Heart right ventricle (tissue), 16 donors: ENCODE measurements around the gene ZNF747. TPM values are rescaled to one million over a fixed set of nuclear protein-coding genes. Genes with fewer than 3 reads are reported as not detected.

ENCODE experiments used
- ATAC-seq, 8 donors: fragments of 200-7000 bp; cut with Tn5 transposase; one replicate each; pipeline ENCODE4 v1.9.1; 2020; ENCODE audit warnings: mild to moderate bottlenecking in 8 of 8, moderate library complexity in 8 of 8, moderate number of reproducible peaks in 1 of 8
- DNase-seq, 2 donors: peaks; one replicate each; pipeline ENCODE4 v3.0.0-alpha.2; 2020
- H3K27ac ChIP-seq, 10 donors: fragments of 200-600 bp; sonication (generic) in 2 of 10; one replicate each; pipeline versions ENCODE4 v1.5.0 to v1.8.0; 2020 to 2022; ENCODE audit warnings: mild to moderate bottlenecking in 3 of 10
- H3K27me3 ChIP-seq, 7 donors: fragments of 200-600 bp; one replicate each; pipeline ENCODE4 v1.8.0; 2021 to 2022; ENCODE audit warnings: mild to moderate bottlenecking in 2 of 7
- H3K36me3 ChIP-seq, 9 donors: fragments of 200-600 bp; sonication (generic) in 1 of 9; one replicate each; pipeline versions ENCODE4 v1.5.0 to v1.8.0; 2020 to 2022; ENCODE audit warnings: mild to moderate bottlenecking in 2 of 9
- H3K4me1 ChIP-seq, 9 donors: fragments of 200-600 bp; sonication (generic) in 1 of 9; one replicate each; pipeline versions ENCODE4 v1.5.0 to v1.8.0; 2020 to 2022; ENCODE audit warnings: mild to moderate bottlenecking in 4 of 9
- H3K4me3 ChIP-seq, 10 donors: fragments of 200-600 bp; sonication (generic) in 2 of 10; one replicate each; pipeline versions ENCODE4 v1.5.0 to v1.8.0; 2020 to 2022; ENCODE audit warnings: mild to moderate bottlenecking in 7 of 10, moderate library complexity in 2 of 10
- H3K9me3 ChIP-seq, 11 donors: fragments of 200-600 bp in 10 of 11; sonication (generic) in 2 of 11; one replicate each; pipeline versions ENCODE4 v1.5.0 to v1.8.0; 2013 to 2022; ENCODE audit warnings: mild to moderate bottlenecking in 2 of 11, control low read depth in 1 of 11, moderate library complexity in 1 of 11
- WGBS, 2 donors: extraction: QIAGEN DNeasy Blood & Tissue Kit; methylation state at CpG; one replicate each; pipeline ENCODE4 v1.1.7; 2013; ENCODE audit warnings: inconsistent platforms in 1 of 2; 5-methylcytosine and 5-hydroxymethylcytosine counted together
- intact Hi-C, 10 donors: fragments of 100-400 bp; cut with DNase I; formaldehyde crosslinking; loops; one replicate each; pipeline versions ENCODE4 v1.11.1 to v1.14.2; 2022
- microRNA-seq, 2 donors: library from miRNA; unstranded; fragments of <30 nt; microRNA quantifications; one replicate each; pipeline ENCODE4 v1.2.0, GENCODE V29; 2021
- polyA plus RNA-seq, 2 donors: library from polyadenylated mRNA; stranded (reverse); fragments of 200-250 nt; gene quantifications; one replicate each; pipeline ENCODE4 v1.2.3, GENCODE V29; 2013
- total RNA-seq, 10 donors: library from RNA; stranded (reverse); fragmentation: NEBNext Ultra II Directional in 3 of 10; extraction: Animal tissue kit (Norgen Biotek cat#: 25700) in 3 of 10; gene quantifications; one replicate each; pipeline versions ENCODE4 v1.2.1 to v1.2.4, GENCODE V29; 2021 to 2023
- TF ChIP-seq, protein P1 (sequence below), 9 donors: fragments of 200-600 bp; sonication (generic) in 2 of 9; IDR thresholded peaks; one replicate each; pipeline versions ENCODE4 v1.5.0 to v1.8.0; 2021 to 2022; ENCODE audit warnings: antibody characterized with exemption in 9 of 9, mild to moderate bottlenecking in 5 of 9, moderate library complexity in 1 of 9
- donor health status: Arrhythmogenic right ventricular cardiomyopathy.
- donor health status: ischemic (EF 13 %, LVEDD 7.1; RV severe dilation, severe dysfunction).
- donor health status: healthy with polysubstance abuse.
- donor health status: DM: no; HTN: yes; CAD: no.
- donor health status: DM: no; HTN: no; CAD: no.
- donor health status: ischemic (EF 25% LVEDD 6.9; RV normal size, moderate dysfunction).
- donor health status: ischemic (EF 25% LVEDD 5.7; RV mildly dilated, moderate dysfunction).
- donor health status: healthy.
- donor health status: DM: yes; HTN: yes; CAD: no.
- donor health status: Ischemic cardiomyopathy.
- donor health status: ischemic (EF 35%, LVEDD 5.7; RV mildly dilated, moderate dysfunction).
- donor health status: nonischemic (EF 11% LVEDD 7.7; RV severe dilation, severe dysfunction).
- donor health status: DM: yes; HTN: yes; CAD: no.
- donor health status: PGD.
- donor health status: ischemic (EF 29% LVEDD 5.4; RV normal size, mild dysfunction).
- donor health status: nonischemic (EF 23%, LVEDD 6.1; RV moderate dilation, normal function).

The ZNF747 gene
- total and polyA plus RNA-seq, 12 donors: 8.5 to 14.3 (median 10.5) TPM

- WGBS, 2 donors: 86 to 91% methylated on average over 5 of the region's 5 CpGs
- TF ChIP-seq, protein P1, sequence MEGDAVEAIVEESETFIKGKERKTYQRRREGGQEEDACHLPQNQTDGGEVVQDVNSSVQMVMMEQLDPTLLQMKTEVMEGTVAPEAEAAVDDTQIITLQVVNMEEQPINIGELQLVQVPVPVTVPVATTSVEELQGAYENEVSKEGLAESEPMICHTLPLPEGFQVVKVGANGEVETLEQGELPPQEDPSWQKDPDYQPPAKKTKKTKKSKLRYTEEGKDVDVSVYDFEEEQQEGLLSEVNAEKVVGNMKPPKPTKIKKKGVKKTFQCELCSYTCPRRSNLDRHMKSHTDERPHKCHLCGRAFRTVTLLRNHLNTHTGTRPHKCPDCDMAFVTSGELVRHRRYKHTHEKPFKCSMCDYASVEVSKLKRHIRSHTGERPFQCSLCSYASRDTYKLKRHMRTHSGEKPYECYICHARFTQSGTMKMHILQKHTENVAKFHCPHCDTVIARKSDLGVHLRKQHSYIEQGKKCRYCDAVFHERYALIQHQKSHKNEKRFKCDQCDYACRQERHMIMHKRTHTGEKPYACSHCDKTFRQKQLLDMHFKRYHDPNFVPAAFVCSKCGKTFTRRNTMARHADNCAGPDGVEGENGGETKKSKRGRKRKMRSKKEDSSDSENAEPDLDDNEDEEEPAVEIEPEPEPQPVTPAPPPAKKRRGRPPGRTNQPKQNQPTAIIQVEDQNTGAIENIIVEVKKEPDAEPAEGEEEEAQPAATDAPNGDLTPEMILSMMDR (IDR thresholded peaks at IDR 0.05): no peak
- ATAC-seq (no peak), DNase-seq (no peak)
- no peak overlapping the region for H3K4me3 ChIP-seq
- H3K36me3 ChIP-seq: peaks cover 0 to 74% (median 0%) of the 10 kb centered on the region in 9 donors
- H3K4me1 ChIP-seq: peaks cover 0 to 8% (median 0%) of the 10 kb centered on the region in 9 donors
- H3K27ac ChIP-seq: no peak overlapping the region
- H3K27me3 ChIP-seq: peaks cover 0 to 23% (median 0%) of the 10 kb centered on the region in 7 donors
- H3K9me3 ChIP-seq: no peaks in the 10 kb centered on the region
- intact Hi-C loops: loop anchor here in 1 of 10 donors (10.0 kb wide), 1 partner anchor 47 kb away; the partner anchor contains the start of gene DCTPP1
Observed at GRCh38 chr16:30481381-30481780, 53.3 kb downstream of the ZNF747 start.

Small RNA genes within 50 kb of the gene (microRNA-seq; reads per million reads assigned to microRNA genes)
- gene MIR4518: 0 reads per million in 2 donors

Other genes starting within 250 kb of the ZNF747 start
- 10 to 100 TPM; 34.9 to 48.8 (median 38.8) TPM for gene CD2BP2, start 179.6 kb downstream of the ZNF747 start, total RNA-seq
- gene CD2BP2, start 179.6 kb downstream of the ZNF747 start, polyA plus RNA-seq: 10 to 100 TPM; 19.9 to 47.7 TPM
- gene TBC1D10B, start 164.4 kb downstream of the ZNF747 start, total RNA-seq: 10 to 100 TPM; 18.0 to 27.7 (median 22.2) TPM
- 10 to 100 TPM; 25.1 to 30.0 TPM for gene TBC1D10B, start 164.4 kb downstream of the ZNF747 start, polyA plus RNA-seq
- not detected for gene MYL11, start 160.1 kb downstream of the ZNF747 start, total RNA-seq
- 1 to 10 TPM in 1 of 2 donors, under 1 TPM in 1; 0.41 to 3.7 TPM for gene MYL11, start 160.1 kb downstream of the ZNF747 start, polyA plus RNA-seq
- 1 to 10 TPM in 9 of 10 donors, under 1 TPM in 1; 0.97 to 6.8 (median 1.4) TPM for gene SEPTIN1, start 152.3 kb downstream of the ZNF747 start, total RNA-seq
- gene SEPTIN1, start 152.3 kb downstream of the ZNF747 start, polyA plus RNA-seq: 1 to 10 TPM in 1 of 2 donors, under 1 TPM in 1; 0.78 to 3.4 TPM
- gene ZNF48, start 139.4 kb downstream of the ZNF747 start, total RNA-seq: 1 to 10 TPM; 3.2 to 6.6 (median 5.4) TPM
- gene ZNF48, start 139.4 kb downstream of the ZNF747 start, polyA plus RNA-seq: 1 to 10 TPM; 2.2 to 8.0 TPM
- 1 to 10 TPM; 3.8 to 9.0 (median 5.1) TPM for gene ZNF771, start 127.3 kb downstream of the ZNF747 start, total RNA-seq
- 10 to 100 TPM in 1 of 2 donors, 1 to 10 TPM in 1; 5.0 to 23.2 TPM for gene ZNF771, start 127.3 kb downstream of the ZNF747 start, polyA plus RNA-seq
- 10 to 100 TPM; 22.8 to 39.9 (median 29.7) TPM for gene DCTPP1, start 104.8 kb downstream of the ZNF747 start, total RNA-seq
- 10 to 100 TPM; 12.0 to 42.6 TPM for gene DCTPP1, start 104.8 kb downstream of the ZNF747 start, polyA plus RNA-seq
- 10 to 100 TPM; 23.5 to 49.3 (median 29.3) TPM for gene SEPHS2, start 89.0 kb downstream of the ZNF747 start, total RNA-seq
- gene SEPHS2, start 89.0 kb downstream of the ZNF747 start, polyA plus RNA-seq: 10 to 100 TPM; 17.3 to 47.0 TPM
- 10 to 100 TPM in 1 of 10 donors, 1 to 10 TPM in 7, under 1 TPM in 2; 0.79 to 18.2 (median 1.9) TPM for gene ITGAL, start 62.1 kb downstream of the ZNF747 start, total RNA-seq
- gene ITGAL, start 62.1 kb downstream of the ZNF747 start, polyA plus RNA-seq: 1 to 10 TPM in 1 of 2 donors, under 1 TPM in 1; 0.52 to 1.2 TPM
- gene ZNF768, start 8.3 kb downstream of the ZNF747 start, total RNA-seq: 10 to 100 TPM; 36.0 to 71.7 (median 43.3) TPM
- 10 to 100 TPM; 51.8 to 75.1 TPM for gene ZNF768, start 8.3 kb downstream of the ZNF747 start, polyA plus RNA-seq
- gene ZNF764, start 23.5 kb upstream of the ZNF747 start, total RNA-seq: 10 to 100 TPM in 5 of 10 donors, 1 to 10 TPM in 5; 6.3 to 15.3 (median 10.3) TPM
- gene ZNF764, start 23.5 kb upstream of the ZNF747 start, polyA plus RNA-seq: 10 to 100 TPM in 1 of 2 donors, 1 to 10 TPM in 1; 5.6 to 11.7 TPM
- 10 to 100 TPM in 7 of 10 donors, 1 to 10 TPM in 3; 6.3 to 16.2 (median 12.4) TPM for gene ZNF688, start 36.9 kb upstream of the ZNF747 start, total RNA-seq
- gene ZNF688, start 36.9 kb upstream of the ZNF747 start, polyA plus RNA-seq: 10 to 100 TPM in 1 of 2 donors, 1 to 10 TPM in 1; 9.3 to 23.8 TPM
- gene ZNF785, start 50.8 kb upstream of the ZNF747 start, total RNA-seq: 1 to 10 TPM; 2.8 to 8.4 (median 5.4) TPM
- 1 to 10 TPM; 3.0 to 7.4 TPM for gene ZNF785, start 50.8 kb upstream of the ZNF747 start, polyA plus RNA-seq
- gene ZNF689, start 75.5 kb upstream of the ZNF747 start, total RNA-seq: 1 to 10 TPM; 4.0 to 7.4 (median 5.6) TPM
- 1 to 10 TPM; 2.7 to 3.1 TPM for gene ZNF689, start 75.5 kb upstream of the ZNF747 start, polyA plus RNA-seq
- gene PRR14, start 116.1 kb upstream of the ZNF747 start, total RNA-seq: 10 to 100 TPM in 9 of 10 donors, 1 to 10 TPM in 1; 9.9 to 23.9 (median 16.7) TPM
- 10 to 100 TPM; 26.8 to 58.1 TPM for gene PRR14, start 116.1 kb upstream of the ZNF747 start, polyA plus RNA-seq
- 10 to 100 TPM; 24.6 to 38.5 (median 27.5) TPM for gene FBRS, start 123.6 kb upstream of the ZNF747 start, total RNA-seq
- gene FBRS, start 123.6 kb upstream of the ZNF747 start, polyA plus RNA-seq: 10 to 100 TPM; 30.5 to 40.2 TPM
- 10 to 100 TPM; 40.1 to 60.6 (median 46.7) TPM for gene SRCAP, start 164.3 kb upstream of the ZNF747 start, total RNA-seq
- 10 to 100 TPM in 1 of 2 donors, 1 to 10 TPM in 1; 2.6 to 26.3 TPM for gene SRCAP, start 164.3 kb upstream of the ZNF747 start, polyA plus RNA-seq
- gene PHKG2, start 213.6 kb upstream of the ZNF747 start, total RNA-seq: 10 to 100 TPM; 12.1 to 21.3 (median 15.0) TPM
- 10 to 100 TPM; 29.1 to 40.7 TPM for gene PHKG2, start 213.6 kb upstream of the ZNF747 start, polyA plus RNA-seq
- gene CFAP119, start 227.2 kb upstream of the ZNF747 start, total RNA-seq: 1 to 10 TPM in 5 of 10 donors, under 1 TPM in 5; 0.44 to 2.2 (median 0.90) TPM
- 1 to 10 TPM; 1.9 to 2.3 TPM for gene CFAP119, start 227.2 kb upstream of the ZNF747 start, polyA plus RNA-seq
- 10 to 100 TPM; 33.0 to 69.9 (median 42.6) TPM for gene RNF40, start 227.5 kb upstream of the ZNF747 start, total RNA-seq
- gene RNF40, start 227.5 kb upstream of the ZNF747 start, polyA plus RNA-seq: 10 to 100 TPM; 40.2 to 50.2 TPM